GM21515 (cell line): ENCODE results near the gene HBE1.
"Not testable (repeated sequence)": the region's sequence is repeated elsewhere in the genome, so short reads cannot be mapped to it uniquely, and the experiment has no call there.

Source experiments
- ATAC-seq: cut with Tn5 transposase; IDR thresholded peaks from one replicate; pipeline ENCODE4 v1.9.1; 2021; ENCODE audit not compliant: unreplicated experiment

The HBE1 gene

GRCh38 chr11:5285703-5286340 is 16.1 kb upstream of the HBE1 start:
- ATAC-seq, result no peak

GRCh38 chr11:5284637-5285036 is 14.9 kb upstream of the HBE1 start:
- ATAC-seq, result no peak

- ATAC-seq, result no peak
Observed at GRCh38 chr11:5283882-5284281, 14.1 kb upstream of the HBE1 start.

GRCh38 chr11:5283086-5283485 is 13.3 kb upstream of the HBE1 start:
- no peak for ATAC-seq

- no peak for ATAC-seq
Observed at GRCh38 chr11:5282628-5283027, 12.9 kb upstream of the HBE1 start.

GRCh38 chr11:5281596-5281995 is 11.9 kb upstream of the HBE1 start:
- no peak for ATAC-seq

GRCh38 chr11:5280582-5281102 is 10.9 kb upstream of the HBE1 start:
- ATAC-seq, result peak; percentile 74

- ATAC-seq, result no peak
Observed at GRCh38 chr11:5279471-5280090, 9.8 kb upstream of the HBE1 start.

- no peak for ATAC-seq
Observed at GRCh38 chr11:5277807-5278382, 8.2 kb upstream of the HBE1 start.

GRCh38 chr11:5276697-5277096 is 7.0 kb upstream of the HBE1 start:
- no peak for ATAC-seq

- no peak for ATAC-seq
Observed at GRCh38 chr11:5275369-5276110, 5.8 kb upstream of the HBE1 start.

GRCh38 chr11:5274395-5274794 is 4.7 kb upstream of the HBE1 start:
- ATAC-seq, result no peak

GRCh38 chr11:5272395-5273017 is 2.8 kb upstream of the HBE1 start:
- no peak for ATAC-seq

- no peak for ATAC-seq
Observed at GRCh38 chr11:5267033-5267563, 2.6 kb downstream of the HBE1 start.

- ATAC-seq, result no peak
Observed at GRCh38 chr11:5266609-5267008, 3.1 kb downstream of the HBE1 start.

- no peak for ATAC-seq
Observed at GRCh38 chr11:5265832-5266231, 3.9 kb downstream of the HBE1 start.

- ATAC-seq, result no peak
Observed at GRCh38 chr11:5258543-5259262, 11.0 kb downstream of the HBE1 start.

- no peak for ATAC-seq
Observed at GRCh38 chr11:5257296-5257695, 12.4 kb downstream of the HBE1 start.

GRCh38 chr11:5254646-5255413 is 14.9 kb downstream of the HBE1 start, which contains the start of gene HBG2:
Gene HBG2, minus strand, starts transcription at chr11:5254781. Its CDS starts 53 bp downstream, at chr11:5254728.
- ATAC-seq, result not testable (repeated sequence)
